ENCODE results near the gene CTSD. TPM values are rescaled to one million over a fixed set of nuclear protein-coding genes. Genes with fewer than 3 reads are reported as not detected.

Gene CTSD
- polyA plus RNA-seq, 1 donor from 2014 or later, result 30.5 TPM

- H3K9ac ChIP-seq (ENCODE audit: low read length), result no peak overlapping the region
- H3K9me2 ChIP-seq (ENCODE audit: insufficient read depth, low read length), result no peaks in the 10 kb centered on the region
- H3K36me3 ChIP-seq (ENCODE audit: insufficient read depth, low read length), result no peaks in the 10 kb centered on the region
- no peaks in the 10 kb centered on the region for H3K27me3 ChIP-seq (ENCODE audit: insufficient read depth, low read depth, low read length)
- H3K4me2 ChIP-seq (ENCODE audit: low read length), result no peak overlapping the region
- TF ChIP-seq EZH2 (IDR thresholded peaks at IDR 0.05; ENCODE audit: borderline replicate concordance, insufficient read depth, low read length, poor library complexity, severe bottlenecking) (no peak), CTCF (IDR thresholded peaks at IDR 0.05; ENCODE audit: poor library complexity, severe bottlenecking) (no peak), TAF1 (IDR thresholded peaks at IDR 0.05; ENCODE audit: low read depth) (no peak), SMC3 (conservative IDR thresholded peaks at IDR 0.05; ENCODE audit: poor library complexity) (no peak), REST (IDR thresholded peaks at IDR 0.05; ENCODE audit: borderline replicate concordance) (no peak), POLR2AphosphoS5 (IDR thresholded peaks at IDR 0.05) (no peak), RAD21 (conservative IDR thresholded peaks at IDR 0.05) (no peak), EP300 (conservative IDR thresholded peaks at IDR 0.05; ENCODE audit: poor library complexity, severe bottlenecking) (no peak), MXI1 (conservative IDR thresholded peaks at IDR 0.05; ENCODE audit: poor library complexity, severe bottlenecking) (no peak)
- no peak overlapping the region for H3K4me3 ChIP-seq (ENCODE audit: low read length)
- H3K79me2 ChIP-seq (replicated peaks; ENCODE audit: insufficient read depth, low read length), result no peaks in the 10 kb centered on the region
- H3K27ac ChIP-seq (ENCODE audit: low read length), result no peak overlapping the region
- no peaks in the 10 kb centered on the region for H3K9me3 ChIP-seq (ENCODE audit: low read length)
- H2AFZ ChIP-seq (ENCODE audit: low read depth, low read length), result no peak overlapping the region
- no peaks in the 10 kb centered on the region for H3F3A ChIP-seq (ENCODE audit: insufficient read depth, low read length, poor library complexity, severe bottlenecking)
- no peaks in the 10 kb centered on the region for H4K20me1 ChIP-seq (ENCODE audit: insufficient read depth)
These were observed 21.3 kb upstream of the CTSD start for GRCh38 chr11:1784761-1785650.

- no peak overlapping the region for H3K4me3 ChIP-seq (ENCODE audit: low read length)
- TF ChIP-seq REST (IDR thresholded peaks at IDR 0.05; ENCODE audit: borderline replicate concordance) (no peak), CTCF (IDR thresholded peaks at IDR 0.05; ENCODE audit: poor library complexity, severe bottlenecking) (no peak)
These were observed 20.2 kb upstream of the CTSD start for GRCh38 chr11:1783725-1784529.

More at GRCh38 chr11:1783725-1784529, 20.2 kb upstream of the CTSD start:
- no peaks in the 10 kb centered on the region for H4K20me1 ChIP-seq (ENCODE audit: insufficient read depth)
- no peak overlapping the region for H3K9ac ChIP-seq (ENCODE audit: low read length)
- no peaks in the 10 kb centered on the region for H3F3A ChIP-seq (ENCODE audit: insufficient read depth, low read length, poor library complexity, severe bottlenecking)
- no peak overlapping the region for H2AFZ ChIP-seq (ENCODE audit: low read depth, low read length)
- no peaks in the 10 kb centered on the region for H3K27me3 ChIP-seq (ENCODE audit: insufficient read depth, low read depth, low read length)
- H3K9me3 ChIP-seq (ENCODE audit: low read length), result no peaks in the 10 kb centered on the region
- no peaks in the 10 kb centered on the region for H3K79me2 ChIP-seq (replicated peaks; ENCODE audit: insufficient read depth, low read length)
- no peak overlapping the region for H3K27ac ChIP-seq (ENCODE audit: low read length)
- H3K4me2 ChIP-seq (ENCODE audit: low read length), result no peak overlapping the region
- no peaks in the 10 kb centered on the region for H3K9me2 ChIP-seq (ENCODE audit: insufficient read depth, low read length)
- H3K36me3 ChIP-seq (ENCODE audit: insufficient read depth, low read length), result no peaks in the 10 kb centered on the region

All from neural cell (in vitro differentiated cells).